Type B pancreatic cell (in vitro differentiated cells): ENCODE data around the gene TMEM45A. TPM values are rescaled to one million over a fixed set of nuclear protein-coding genes. Genes with fewer than 3 reads are reported as not detected.
"Not testable (repeated sequence)": the region's sequence is repeated elsewhere in the genome, so short reads cannot be mapped to it uniquely, and the experiment has no call there.

Source experiments
- DNase-seq: peaks from one replicate; pipeline ENCODE4 v3.0.0; 2021; ENCODE audit warnings: mixed read lengths; ENCODE audit not compliant: unreplicated experiment; ENCODE audit errors: extremely low spot score
- H3K27ac Mint-ChIP-seq: 2 replicates; pipeline ENCODE4 v1.8.0; 2021; ENCODE audit warnings: mild to moderate bottlenecking, mixed read lengths
- H3K27me3 Mint-ChIP-seq: 2 replicates; pipeline ENCODE4 v1.8.0; 2021; ENCODE audit warnings: mixed read lengths
- H3K36me3 Mint-ChIP-seq: 2 replicates; pipeline ENCODE4 v1.8.0; 2021; ENCODE audit warnings: mixed read lengths
- H3K4me1 Mint-ChIP-seq: one replicate; pipeline ENCODE4 v1.8.0; 2021; ENCODE audit warnings: mixed read lengths; ENCODE audit not compliant: unreplicated experiment
- H3K4me3 Mint-ChIP-seq: 2 replicates; pipeline ENCODE4 v1.8.0; 2021; ENCODE audit warnings: mild to moderate bottlenecking, mixed read lengths
- H3K9me3 Mint-ChIP-seq: 2 replicates; pipeline ENCODE4 v1.8.0; 2021; ENCODE audit warnings: mixed read lengths
- CTCF ChIP-seq: fragments of 200-600 bp; sonication (generic); conservative IDR thresholded peaks from 2 replicates; pipeline ENCODE4 v1.5.0; 2021; ENCODE audit warnings: antibody characterized with exemption, mild to moderate bottlenecking
- total RNA-seq: library from RNA; stranded (reverse); gene quantifications from 2 replicates; pipeline ENCODE4 v1.2.1, GENCODE V29; 2021; ENCODE audit warnings: low replicate concordance

TMEM45A gene
- total RNA-seq, 1 donor from 2014 or later, result 18.4 TPM

- Mint-ChIP-seq H3K36me3 (peaks cover 8% of the 10 kb centered on the region), H3K4me3 (no peak overlapping the region), H3K9me3 (peaks cover 13% of the 10 kb centered on the region), H3K4me1 (no peaks in the 10 kb centered on the region), H3K27me3 (peaks cover 2% of the 10 kb centered on the region), H3K27ac (no peak overlapping the region)
- no peak for DNase-seq
- no peak for TF ChIP-seq CTCF
Measured at GRCh38 chr3:100506355-100506754, 13.9 kb downstream of the TMEM45A start.

GRCh38 chr3:100509818-100510217 is 17.4 kb downstream of the TMEM45A start:
- DNase-seq, H3K36me3 Mint-ChIP-seq, H3K27ac Mint-ChIP-seq, H3K27me3 Mint-ChIP-seq, H3K4me1 Mint-ChIP-seq, H3K4me3 Mint-ChIP-seq: not testable (repeated sequence)
- H3K9me3 Mint-ChIP-seq, result peaks cover 13% of the 10 kb centered on the region

GRCh38 chr3:100516232-100516631 is 23.8 kb downstream of the TMEM45A start:
- DNase-seq, result no peak
- Mint-ChIP-seq H3K27ac (no peak overlapping the region), H3K36me3 (peaks cover 8% of the 10 kb centered on the region), H3K4me1 (no peaks in the 10 kb centered on the region), H3K4me3 (no peak overlapping the region), H3K27me3 (peaks cover 6% of the 10 kb centered on the region), H3K9me3 (no peaks in the 10 kb centered on the region)
- no peak for TF ChIP-seq CTCF

GRCh38 chr3:100516838-100517237 is 24.4 kb downstream of the TMEM45A start:
- Mint-ChIP-seq H3K4me1 (no peaks in the 10 kb centered on the region), H3K27me3 (peaks cover 6% of the 10 kb centered on the region), H3K27ac (no peak overlapping the region), H3K4me3 (no peak overlapping the region), H3K9me3 (no peaks in the 10 kb centered on the region), H3K36me3 (peaks cover 13% of the 10 kb centered on the region)
- TF ChIP-seq CTCF, result no peak
- DNase-seq, result no peak

GRCh38 chr3:100517276-100517675 is 24.9 kb downstream of the TMEM45A start:
- H3K27me3 Mint-ChIP-seq, result peaks cover 6% of the 10 kb centered on the region
- H3K36me3 Mint-ChIP-seq, result peaks cover 14% of the 10 kb centered on the region
- no peak overlapping the region for H3K27ac Mint-ChIP-seq
- H3K4me1 Mint-ChIP-seq, result no peaks in the 10 kb centered on the region
- no peak for DNase-seq
- H3K4me3 Mint-ChIP-seq, result no peak overlapping the region
- no peaks in the 10 kb centered on the region for H3K9me3 Mint-ChIP-seq
- no peak for TF ChIP-seq CTCF

GRCh38 chr3:100518244-100518643 is 25.8 kb downstream of the TMEM45A start:
- Mint-ChIP-seq H3K36me3 (peaks cover 14% of the 10 kb centered on the region), H3K27me3 (peaks cover 11% of the 10 kb centered on the region), H3K4me3 (no peak overlapping the region), H3K27ac (no peak overlapping the region), H3K4me1 (no peaks in the 10 kb centered on the region), H3K9me3 (peaks cover 4% of the 10 kb centered on the region)
- no peak for TF ChIP-seq CTCF
- DNase-seq, result no peak
